Natural killer cell (primary cell): Measurements from ENCODE around the gene CST5. TPM values are rescaled to one million over a fixed set of nuclear protein-coding genes. Genes with fewer than 3 reads are reported as not detected.
"Not testable (repeated sequence)": the region's sequence is repeated elsewhere in the genome, so short reads cannot be mapped to it uniquely, and the experiment has no call there.

Source experiments
- ATAC-seq, 3 donors: fragments of 150-1000 bp in 2 of 3; fragments of 200-7000 bp in 1 of 3; cut with Tn5 transposase; 1 replicate in 1 of 3; 2 replicates in 2 of 3; pipeline ENCODE4 v1.10.0; 2021; ENCODE audit warnings: mild to moderate bottlenecking in 2 of 3, moderate library complexity in 2 of 3
- DNase-seq, 2 donors: peaks; one replicate each; pipeline versions ENCODE4 v3.0.0 to v3.0.0-alpha.2; 2013 to 2021; ENCODE audit warnings: mixed read lengths in 1 of 2
- H3K27ac ChIP-seq: one replicate; pipeline ENCODE4 v1.5.1; 2013; ENCODE audit warnings: mild to moderate bottlenecking, low read length
- H3K27me3 ChIP-seq: one replicate; pipeline ENCODE4 v1.6.1; 2013; ENCODE audit warnings: low read length; ENCODE audit not compliant: control insufficient read depth, insufficient read depth
- H3K36me3 ChIP-seq: one replicate; pipeline ENCODE4 v1.6.1; 2013; ENCODE audit warnings: low read length; ENCODE audit not compliant: control insufficient read depth, insufficient read depth
- H3K4me1 ChIP-seq: one replicate; pipeline ENCODE4 v1.6.1; 2013; ENCODE audit warnings: low read length; ENCODE audit not compliant: control insufficient read depth, insufficient read depth
- H3K4me3 ChIP-seq: one replicate; pipeline ENCODE4 v1.5.1; 2013; ENCODE audit warnings: low read length
- H3K9me3 ChIP-seq: one replicate; pipeline ENCODE4 v1.6.1; 2013; ENCODE audit warnings: low read length; ENCODE audit not compliant: control insufficient read depth, insufficient read depth
- H3K27ac Mint-ChIP-seq, 2 donors: one replicate each; pipeline ENCODE4 v1.8.0; 2022; ENCODE audit warnings: mild to moderate bottlenecking in 2 of 2, mixed read lengths in 2 of 2, moderate library complexity in 1 of 2
- H3K27me3 Mint-ChIP-seq, 2 donors: one replicate each; pipeline ENCODE4 v1.8.0; 2022; ENCODE audit warnings: low read depth in 2 of 2, mixed read lengths in 2 of 2
- H3K36me3 Mint-ChIP-seq: one replicate; pipeline ENCODE4 v1.8.0; 2022; ENCODE audit warnings: mixed read lengths
- H3K4me1 Mint-ChIP-seq, 2 donors: one replicate each; pipeline ENCODE4 v1.8.0; 2022; ENCODE audit warnings: mixed read lengths in 2 of 2
- H3K4me3 Mint-ChIP-seq: one replicate; pipeline ENCODE4 v1.8.0; 2022; ENCODE audit warnings: mild to moderate bottlenecking, moderate library complexity, mixed read lengths
- H3K9me3 Mint-ChIP-seq, 2 donors: one replicate each; pipeline ENCODE4 v1.8.0; 2022; ENCODE audit warnings: mixed read lengths in 2 of 2
- CTCF ChIP-seq: fragments of 200-600 bp; IDR thresholded peaks from one replicate; pipeline ENCODE4 v1.8.0; 2022; ENCODE audit warnings: antibody characterized with exemption
- WGBS: methylation state at CpG from one replicate; pipeline ENCODE4 v1.1.7; 2013; ENCODE audit warnings: missing lambda C conversion rate; ENCODE audit not compliant: insufficient coverage; 5-methylcytosine and 5-hydroxymethylcytosine counted together
- intact Hi-C: fragments of 100-400 bp; cut with micrococcal nuclease; formaldehyde crosslinking; loops from one replicate; pipeline ENCODE4 v1.14.2; 2022
- total RNA-seq, 4 donors: library from RNA; stranded (reverse); fragments of 120-200 nt in 1 of 4; gene quantifications; one replicate each; pipeline versions ENCODE4 v1.2.3 to v1.2.4, GENCODE V29; 2013 to 2022

Gene CST5
- total RNA-seq, 3 donors from 2014 or later (not counting 1 experiment from before 2014, with no cell fraction given): not detected

DNA sequence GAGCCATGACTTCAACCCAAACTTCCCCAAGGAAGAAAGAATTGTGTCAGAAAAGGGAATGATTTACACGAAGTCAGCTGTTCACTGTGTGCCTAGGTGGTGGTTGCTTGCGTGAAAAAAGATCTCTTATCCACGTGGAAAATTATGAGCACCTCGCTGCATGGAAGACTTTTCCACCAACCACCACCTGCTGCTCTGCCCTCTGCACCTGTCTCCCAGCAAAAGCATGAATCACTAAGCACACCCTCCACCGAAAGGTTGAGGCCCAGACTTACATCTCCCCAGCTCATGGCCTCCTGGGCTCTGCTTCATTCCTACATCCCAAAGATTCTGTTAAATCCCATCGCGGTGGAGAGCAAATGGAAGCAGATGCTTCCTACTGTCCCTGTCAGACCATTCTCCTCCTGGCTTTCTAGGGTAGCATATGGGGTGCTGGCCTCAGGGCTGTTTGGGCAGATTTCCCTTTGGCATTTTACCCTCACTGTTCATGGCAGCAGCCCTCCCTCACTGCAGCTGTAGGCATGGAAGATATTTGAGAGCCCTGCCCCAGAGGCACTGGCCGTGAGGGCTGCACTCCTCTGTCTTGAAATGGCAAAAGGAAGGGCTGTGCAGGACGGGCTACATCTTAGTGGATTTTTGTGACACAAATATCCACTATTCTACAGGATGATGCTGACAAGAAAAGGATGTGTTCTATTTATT lies 37.6 kb upstream of the CST5 start:
- peaks cover 20 to 26% of the 10 kb centered on the region in 2 donors for H3K4me1 Mint-ChIP-seq
- intact Hi-C loops: no loop called here
- Histone ChIP-seq H3K4me3 (no peak overlapping the region), H3K27ac (no peak overlapping the region), H3K36me3 (no peaks in the 10 kb centered on the region), H3K4me1 (peaks cover 34% of the 10 kb centered on the region), H3K9me3 (no peaks in the 10 kb centered on the region), H3K27me3 (no peaks in the 10 kb centered on the region)
- TF ChIP-seq CTCF: no peak
- ATAC-seq (no peak), DNase-seq (no peak)
- H3K27ac Mint-ChIP-seq: no peak overlapping the region
- no peaks in the 10 kb centered on the region for H3K9me3 Mint-ChIP-seq
- peaks cover 28 to 52% of the 10 kb centered on the region in 2 donors for H3K27me3 Mint-ChIP-seq
- H3K4me3 Mint-ChIP-seq: no peak overlapping the region
- no peaks in the 10 kb centered on the region for H3K36me3 Mint-ChIP-seq
- 90% methylated on average over 9 of the region's 9 CpGs for WGBS

GRCh38 chr20:23915844-23916243 lies 36.3 kb upstream of the CST5 start:
- no peak overlapping the region for H3K4me3 Mint-ChIP-seq
- TF ChIP-seq CTCF: no peak
- WGBS: 100% methylated on average over 1 of the region's 1 CpG
- Histone ChIP-seq H3K4me1 (peaks cover 21% of the 10 kb centered on the region), H3K9me3 (no peaks in the 10 kb centered on the region), H3K27ac (no peak overlapping the region), H3K27me3 (no peaks in the 10 kb centered on the region), H3K36me3 (no peaks in the 10 kb centered on the region), H3K4me3 (no peak overlapping the region)
- no peak overlapping the region for H3K27ac Mint-ChIP-seq
- DNase-seq: no peak
- H3K36me3 Mint-ChIP-seq: no peaks in the 10 kb centered on the region
- no peaks in the 10 kb centered on the region for H3K9me3 Mint-ChIP-seq
- no peak for ATAC-seq
- H3K27me3 Mint-ChIP-seq: peaks cover 23 to 56% of the 10 kb centered on the region in 2 donors
- H3K4me1 Mint-ChIP-seq: peaks cover 17 to 18% of the 10 kb centered on the region in 2 donors
- intact Hi-C loops: no loop called here

DNA sequence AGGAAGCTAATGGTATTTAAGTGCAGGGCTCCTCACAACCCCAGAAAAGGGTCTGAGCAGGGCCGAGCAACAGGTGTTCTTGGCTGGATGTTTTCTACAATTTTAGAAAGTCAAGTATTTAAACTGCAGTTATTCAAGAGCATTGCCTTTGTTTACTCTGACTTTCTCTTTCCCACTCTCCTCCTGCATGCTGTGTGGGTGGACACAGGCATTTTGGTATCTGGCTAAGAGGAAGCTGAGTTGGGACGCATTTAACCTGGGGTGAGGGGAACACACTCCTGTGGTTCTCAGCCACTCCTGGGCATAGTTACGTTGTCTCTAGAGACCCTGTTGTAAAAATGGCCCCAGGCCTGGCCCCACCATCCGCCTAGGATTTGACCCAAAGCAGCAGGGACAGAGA lies 34.9 kb upstream of the CST5 start:
- ATAC-seq, H3K4me1 ChIP-seq, intact Hi-C loops, H3K27ac ChIP-seq, H3K4me1 Mint-ChIP-seq, H3K36me3 ChIP-seq, H3K36me3 Mint-ChIP-seq, H3K9me3 Mint-ChIP-seq, H3K4me3 ChIP-seq, DNase-seq, H3K27ac Mint-ChIP-seq, H3K9me3 ChIP-seq, H3K4me3 Mint-ChIP-seq, H3K27me3 ChIP-seq: not testable (repeated sequence)
- H3K27me3 Mint-ChIP-seq: peaks cover 21 to 56% of the 10 kb centered on the region in 2 donors
- WGBS: 83% methylated on average over 4 of the region's 4 CpGs

GRCh38 chr20:23910210-23910609 lies 30.7 kb upstream of the CST5 start:
- no peaks in the 10 kb centered on the region for H3K27me3 ChIP-seq
- Mint-ChIP-seq H3K27me3 (peaks cover 49 to 78% of the 10 kb centered on the region in 2 donors), H3K4me3 (no peak overlapping the region), H3K9me3 (peaks cover 10 to 14% of the 10 kb centered on the region in 2 donors), H3K27ac (no peak overlapping the region), H3K4me1 (no peaks in the 10 kb centered on the region), H3K36me3 (peaks cover 32% of the 10 kb centered on the region)
- no peaks in the 10 kb centered on the region for H3K4me1 ChIP-seq
- TF ChIP-seq CTCF: no peak
- WGBS: 89% methylated on average over 4 of the region's 4 CpGs
- intact Hi-C loops: no loop called here
- no peak overlapping the region for H3K27ac ChIP-seq
- H3K9me3 ChIP-seq: no peaks in the 10 kb centered on the region
- no peaks in the 10 kb centered on the region for H3K36me3 ChIP-seq
- no peak overlapping the region for H3K4me3 ChIP-seq
- DNase-seq (no peak), ATAC-seq (no peak)
